SU-DHL-6 (cell line): ENCODE data around the gene ATG13.

Source experiments
- H2AFZ ChIP-seq: fragments of 200-600 bp; sonication (generic); 2 replicates; pipeline ENCODE4 v1.6.1; 2014; ENCODE audit warnings: low read depth, mild to moderate bottlenecking, moderate library complexity, mixed read lengths, antibody characterized with exemption, low read length; ENCODE audit not compliant: severe bottlenecking
- H3F3A ChIP-seq: fragments of 200-600 bp; shearing (Covaris generic); 2 replicates; pipeline ENCODE4 v1.6.0; 2016; ENCODE audit warnings: antibody characterized with exemption, mild to moderate bottlenecking; ENCODE audit not compliant: insufficient read depth
- H3K27ac ChIP-seq: fragments of 200-600 bp; sonication (generic); 2 replicates; pipeline ENCODE4 v1.5.1; 2016; ENCODE audit warnings: low read depth, mild to moderate bottlenecking, low read length, moderate library complexity, mixed read lengths
- H3K27me3 ChIP-seq: fragments of 200-600 bp; sonication (generic), shearing (Covaris generic); 2 replicates; pipeline ENCODE4 v1.6.0; 2014; ENCODE audit warnings: mild to moderate bottlenecking, low read length
- H3K36me3 ChIP-seq: fragments of 200-600 bp; sonication (generic); 2 replicates; pipeline ENCODE4 v1.6.1; 2014; ENCODE audit warnings: mild to moderate bottlenecking, low read length, mixed read lengths
- H3K4me2 ChIP-seq: fragments of 300-600, 200-600 bp; shearing (Covaris generic), sonication (generic); 2 replicates; pipeline ENCODE4 v1.6.0; 2014; ENCODE audit warnings: low read length, low read depth, mild to moderate bottlenecking; ENCODE audit not compliant: poor library complexity, severe bottlenecking
- H3K4me3 ChIP-seq: fragments of 200-600 bp; sonication (generic); 2 replicates; pipeline ENCODE4 v1.5.1; 2014; ENCODE audit warnings: antibody characterized with exemption, low read length, mild to moderate bottlenecking, mixed read lengths; ENCODE audit not compliant: insufficient read depth, poor library complexity, severe bottlenecking
- H3K79me2 ChIP-seq: fragments of 200-600 bp; sonication (generic); 2 replicates; pipeline ENCODE4 v1.6.1; 2014; ENCODE audit warnings: mild to moderate bottlenecking, low read length, moderate library complexity; ENCODE audit not compliant: insufficient read depth
- H3K9ac ChIP-seq: fragments of 200-600 bp; sonication (generic); 2 replicates; pipeline ENCODE4 v1.7.0; 2014; ENCODE audit warnings: mild to moderate bottlenecking, low read length
- H3K9me2 ChIP-seq: fragments of 200-600 bp; sonication (generic); replicated peaks from 2 replicates; pipeline ENCODE4 v1.6.1; 2014; ENCODE audit warnings: low read length; ENCODE audit not compliant: insufficient read depth
- H3K9me3 ChIP-seq: fragments of 200-600 bp; sonication (generic); 2 replicates; pipeline ENCODE4 v1.6.1; 2014; ENCODE audit warnings: low read length, mixed read lengths; ENCODE audit not compliant: insufficient read depth
- H4K20me1 ChIP-seq: fragments of 200-600 bp; sonication (generic); 2 replicates; pipeline ENCODE4 v1.6.1; 2014; ENCODE audit warnings: low read depth, mild to moderate bottlenecking, antibody characterized with exemption, low read length, moderate library complexity, mixed read lengths
- EZH2phosphoT487 ChIP-seq: fragments of 200-600 bp; sonication (generic), shearing (Covaris generic); conservative IDR thresholded peaks from 2 replicates; pipeline ENCODE4 v1.6.1; 2018; ENCODE audit warnings: mild to moderate bottlenecking, antibody characterized with exemption, low read length, moderate library complexity, mixed read lengths
- TF ChIP-seq, protein P1 (sequence below): fragments of 200-600 bp; sonication (generic); IDR thresholded peaks from one replicate; pipeline ENCODE4 v1.5.1; 2017; ENCODE audit warnings: antibody characterized with exemption, mild to moderate bottlenecking, low read length, moderate library complexity; ENCODE audit not compliant: insufficient read depth, poor library complexity, severe bottlenecking

The ATG13 gene

DNA sequence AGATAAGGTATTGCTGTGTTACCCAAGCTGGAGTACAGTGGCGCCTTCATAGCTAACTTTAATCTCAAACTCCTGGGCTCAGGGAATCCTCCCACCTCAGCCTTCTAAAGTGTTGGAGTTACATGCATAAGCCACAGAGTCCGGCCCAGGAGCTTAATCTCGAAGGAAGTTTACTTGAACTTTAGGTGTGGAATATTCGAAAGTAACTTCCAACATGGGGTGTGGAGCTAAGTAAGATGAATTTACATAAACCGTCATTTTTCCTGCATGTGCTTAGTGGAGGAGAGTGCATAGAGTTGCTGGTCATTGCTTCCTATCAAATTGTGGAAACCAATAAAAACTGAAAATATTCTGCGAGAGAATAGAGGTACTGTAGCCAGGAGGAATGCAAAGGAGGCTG, 1.5 kb downstream of the ATG13 start:
- H3K27me3 ChIP-seq: no peaks in the 10 kb centered on the region
- H2AFZ ChIP-seq: no peak overlapping the region
- H3K9ac ChIP-seq: no peak overlapping the region
- no peaks in the 10 kb centered on the region for H4K20me1 ChIP-seq
- peak overlapping the region; percentile 91 for H3K4me2 ChIP-seq
- peaks cover 34% of the 10 kb centered on the region for H3K79me2 ChIP-seq
- no peak for TF ChIP-seq EZH2phosphoT487
- TF ChIP-seq, protein P1, sequence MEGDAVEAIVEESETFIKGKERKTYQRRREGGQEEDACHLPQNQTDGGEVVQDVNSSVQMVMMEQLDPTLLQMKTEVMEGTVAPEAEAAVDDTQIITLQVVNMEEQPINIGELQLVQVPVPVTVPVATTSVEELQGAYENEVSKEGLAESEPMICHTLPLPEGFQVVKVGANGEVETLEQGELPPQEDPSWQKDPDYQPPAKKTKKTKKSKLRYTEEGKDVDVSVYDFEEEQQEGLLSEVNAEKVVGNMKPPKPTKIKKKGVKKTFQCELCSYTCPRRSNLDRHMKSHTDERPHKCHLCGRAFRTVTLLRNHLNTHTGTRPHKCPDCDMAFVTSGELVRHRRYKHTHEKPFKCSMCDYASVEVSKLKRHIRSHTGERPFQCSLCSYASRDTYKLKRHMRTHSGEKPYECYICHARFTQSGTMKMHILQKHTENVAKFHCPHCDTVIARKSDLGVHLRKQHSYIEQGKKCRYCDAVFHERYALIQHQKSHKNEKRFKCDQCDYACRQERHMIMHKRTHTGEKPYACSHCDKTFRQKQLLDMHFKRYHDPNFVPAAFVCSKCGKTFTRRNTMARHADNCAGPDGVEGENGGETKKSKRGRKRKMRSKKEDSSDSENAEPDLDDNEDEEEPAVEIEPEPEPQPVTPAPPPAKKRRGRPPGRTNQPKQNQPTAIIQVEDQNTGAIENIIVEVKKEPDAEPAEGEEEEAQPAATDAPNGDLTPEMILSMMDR: no peak
- no peaks in the 10 kb centered on the region; the same call in 1 of the 2 replicates for H3F3A ChIP-seq
- H3K36me3 ChIP-seq: peaks cover 2% of the 10 kb centered on the region; the same call in 1 of the 2 replicates
- H3K9me2 ChIP-seq: no peaks in the 10 kb centered on the region
- H3K4me3 ChIP-seq: peak overlapping the region; percentile 42
- H3K27ac ChIP-seq: no peak overlapping the region
- H3K9me3 ChIP-seq: no peaks in the 10 kb centered on the region

DNA sequence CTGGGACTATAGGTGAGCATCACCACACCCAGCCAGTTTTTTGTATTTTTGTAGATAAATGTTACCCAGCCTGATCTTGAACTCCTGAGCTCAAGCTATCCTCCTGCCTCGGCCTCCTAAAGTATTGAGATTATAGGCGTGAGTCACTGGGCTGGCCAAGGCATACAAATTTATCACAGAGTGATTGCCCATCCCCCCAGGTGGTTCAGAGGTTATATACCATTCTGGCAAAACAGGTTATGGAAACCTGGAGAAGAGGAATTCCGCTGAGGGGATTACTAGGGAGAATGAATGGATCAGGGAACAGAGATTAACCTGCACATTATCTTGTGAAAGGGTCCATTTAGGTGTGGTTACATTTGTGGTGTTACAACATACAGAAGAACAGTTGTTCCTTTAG, 8.1 kb downstream of the ATG13 start:
- Histone ChIP-seq H3K36me3 (peaks cover 2% of the 10 kb centered on the region; the same call in 1 of the 2 replicates), H3K79me2 (peaks cover 9% of the 10 kb centered on the region)

DNA sequence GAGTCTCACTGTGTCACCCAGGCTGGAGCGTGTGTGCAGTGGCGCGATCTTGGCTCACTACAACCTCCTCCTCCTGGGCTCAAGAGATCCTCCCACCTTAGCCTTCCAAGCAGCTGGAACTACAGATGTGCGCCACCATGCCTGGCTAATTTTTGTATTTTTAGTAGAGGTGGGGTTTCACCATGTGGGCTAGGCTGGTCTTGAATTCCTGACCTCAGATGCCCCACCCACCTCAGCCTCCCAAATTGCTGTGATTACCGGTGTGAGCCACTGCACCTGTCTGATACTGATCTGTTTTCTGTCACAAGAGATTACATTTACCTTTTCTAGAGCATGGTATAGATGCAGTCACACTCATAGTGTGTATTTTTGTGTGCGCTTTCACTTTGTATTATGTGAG, 11.6 kb downstream of the ATG13 start:
- Histone ChIP-seq H2AFZ (no peak overlapping the region), H3F3A (no peaks in the 10 kb centered on the region), H3K9ac (no peak overlapping the region), H3K79me2 (peaks cover 7% of the 10 kb centered on the region; the same call in 1 of the 2 replicates), H3K4me2 (no peak overlapping the region), H3K27ac (no peak overlapping the region), H4K20me1 (no peaks in the 10 kb centered on the region), H3K4me3 (no peak overlapping the region), H3K9me2 (no peaks in the 10 kb centered on the region), H3K36me3 (no peaks in the 10 kb centered on the region), H3K9me3 (no peaks in the 10 kb centered on the region), H3K27me3 (no peaks in the 10 kb centered on the region)
- no peak for TF ChIP-seq EZH2phosphoT487
- TF ChIP-seq, protein P1: no peak

More for the DNA sequence above, 8.1 kb downstream of the ATG13 start:
- H3F3A ChIP-seq: no peaks in the 10 kb centered on the region; the same call in 1 of the 2 replicates
- no peak overlapping the region for H3K4me2 ChIP-seq
- H3K9me2 ChIP-seq: no peaks in the 10 kb centered on the region
- no peaks in the 10 kb centered on the region for H3K9me3 ChIP-seq
- no peak for TF ChIP-seq EZH2phosphoT487
- TF ChIP-seq, protein P1: no peak
- H2AFZ ChIP-seq: no peak overlapping the region
- H3K4me3 ChIP-seq: no peak overlapping the region
- H4K20me1 ChIP-seq: no peaks in the 10 kb centered on the region
- no peaks in the 10 kb centered on the region for H3K27me3 ChIP-seq
- no peak overlapping the region for H3K27ac ChIP-seq
- H3K9ac ChIP-seq: no peak overlapping the region
